Activated naive CD8-positive, alpha-beta T cell treated with anti-CD3 and anti-CD28 coated beads, Interleukin-2, amount 10 ng/mL, durations not matched to agents 7 days and 5 days (primary cell): ENCODE measurements around the gene PLXNA3. TPM values are rescaled to one million over a fixed set of nuclear protein-coding genes. Genes with fewer than 3 reads are reported as not detected.
A peak's percentile ranks its signal among the peaks of the same experiment; 100 is the strongest.

Experiments used
- ATAC-seq: fragments of 150-1000 bp; cut with Tn5 transposase; one replicate; pipeline ENCODE4 v1.10.0; 2021; ENCODE audit warnings: low read depth, moderate library complexity
- POLR2A ChIA-PET: fragments of 350-600 bp; sonication (Branson Sonifier 250); formaldehyde crosslinking; loops from one replicate; lab custom pipeline; 2021; ENCODE audit warnings: antibody characterized with exemption; lab: Charles Lee
- DNase-seq: peaks from one replicate; pipeline ENCODE4 v3.0.0; 2021
- H3K27ac Mint-ChIP-seq: one replicate; pipeline ENCODE4 v1.8.0; 2022; ENCODE audit warnings: mild to moderate bottlenecking, mixed read lengths
- H3K27me3 Mint-ChIP-seq: one replicate; pipeline ENCODE4 v1.8.0; 2022; ENCODE audit warnings: mild to moderate bottlenecking, moderate library complexity, mixed read lengths
- H3K36me3 Mint-ChIP-seq: one replicate; pipeline ENCODE4 v1.8.0; 2021; ENCODE audit warnings: mild to moderate bottlenecking, mixed read lengths
- H3K4me1 Mint-ChIP-seq: one replicate; pipeline ENCODE4 v1.8.0; 2021; ENCODE audit warnings: mixed read lengths
- H3K4me3 Mint-ChIP-seq: one replicate; pipeline ENCODE4 v1.8.0; 2022; ENCODE audit warnings: mild to moderate bottlenecking, moderate library complexity, mixed read lengths
- H3K9me3 Mint-ChIP-seq: one replicate; pipeline ENCODE4 v1.8.0; 2021; ENCODE audit warnings: mixed read lengths
- total RNA-seq, 2 experiments: library from RNA; stranded (reverse); gene quantifications; one replicate each; pipeline ENCODE4 v1.2.3, GENCODE V29; 2021

PLXNA3 gene
- total RNA-seq, 2 experiments from 2014 or later, result 62.5 to 64.1 TPM

- H3K4me1 Mint-ChIP-seq, result no peaks in the 10 kb centered on the region
- ATAC-seq, result no peak
- no peak overlapping the region for H3K4me3 Mint-ChIP-seq
- H3K27me3 Mint-ChIP-seq, result no peaks in the 10 kb centered on the region
- DNase-seq, result no peak
- peaks cover 4% of the 10 kb centered on the region for H3K36me3 Mint-ChIP-seq
- no peak overlapping the region for H3K27ac Mint-ChIP-seq
- no peaks in the 10 kb centered on the region for H3K9me3 Mint-ChIP-seq
- POLR2A ChIA-PET, result interaction anchor here (1.0 kb wide), 1 partner anchor 27 kb away, joined by 3 read pairs; no protein-coding TSS in a partner anchor
These were observed 8.5 kb upstream of the PLXNA3 start for GRCh38 chrX:154449618-154450017.

GRCh38 chrX:154450312-154450711 is 7.8 kb upstream of the PLXNA3 start:
- Mint-ChIP-seq H3K4me1 (no peaks in the 10 kb centered on the region), H3K36me3 (peaks cover 5% of the 10 kb centered on the region), H3K27me3 (no peaks in the 10 kb centered on the region), H3K4me3 (no peak overlapping the region), H3K9me3 (no peaks in the 10 kb centered on the region), H3K27ac (no peak overlapping the region)
- POLR2A ChIA-PET, result no interaction called here
- no peak for DNase-seq
- ATAC-seq, result no peak

DNA sequence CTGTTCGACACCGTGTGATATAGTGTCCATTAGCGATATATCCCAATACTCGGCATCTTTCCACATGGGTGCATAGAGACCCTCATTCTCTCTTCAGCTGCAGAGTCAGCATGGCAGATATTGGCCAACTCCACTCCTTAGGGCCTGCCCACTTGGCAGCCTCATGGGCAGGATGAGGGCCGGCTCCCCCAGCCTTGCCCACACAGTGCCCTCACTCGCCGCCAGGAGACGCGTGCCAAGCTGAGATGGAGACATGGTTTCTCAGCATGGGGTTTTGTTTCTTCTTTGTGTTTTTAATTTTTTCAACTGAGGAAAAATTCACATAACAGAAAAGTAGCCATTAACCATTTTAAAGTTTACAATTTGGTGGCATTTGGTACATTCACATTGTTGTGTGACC is 5.3 kb upstream of the PLXNA3 start:
- Mint-ChIP-seq H3K27me3 (no peaks in the 10 kb centered on the region), H3K4me1 (peaks cover 3% of the 10 kb centered on the region), H3K27ac (no peak overlapping the region), H3K4me3 (no peak overlapping the region), H3K9me3 (no peaks in the 10 kb centered on the region), H3K36me3 (peaks cover 3% of the 10 kb centered on the region)
- ATAC-seq (no peak), DNase-seq (no peak)
- POLR2A ChIA-PET, result no interaction called here

- POLR2A ChIA-PET, result interaction anchor here (1.1 to 2.9 kb wide), 3 partner anchors 32 to 59 kb away, joined by 3 to 18 read pairs (median 6); partner anchors contain the start of genes RPL10 and TAFAZZIN
- Mint-ChIP-seq H3K4me3 (peak overlapping the region; percentile 98), H3K4me1 (peaks cover 8% of the 10 kb centered on the region), H3K27me3 (no peaks in the 10 kb centered on the region), H3K27ac (peak overlapping the region; percentile 98), H3K9me3 (no peaks in the 10 kb centered on the region), H3K36me3 (peaks cover 3% of the 10 kb centered on the region)
- ATAC-seq, result peak; percentile 67
- DNase-seq, result peak; percentile 83
These were observed 478 bp upstream of the PLXNA3 start for GRCh38 chrX:154457491-154458115.

GRCh38 chrX:154458954-154459778 is 1.1 kb downstream of the PLXNA3 start:
- H3K36me3 Mint-ChIP-seq, result peaks cover 3% of the 10 kb centered on the region
- H3K27ac Mint-ChIP-seq, result peak overlapping the region; percentile 71
- H3K9me3 Mint-ChIP-seq, result no peaks in the 10 kb centered on the region
- H3K27me3 Mint-ChIP-seq, result no peaks in the 10 kb centered on the region
- peaks cover 8% of the 10 kb centered on the region for H3K4me1 Mint-ChIP-seq
- POLR2A ChIA-PET, result interaction anchor here (0.8 to 2.9 kb wide), 8 partner anchors 14 to 68 kb away, joined by 3 to 18 read pairs (median 4); partner anchors contain the start of genes ATP6AP1, RPL10, SLC10A3 and UBL4A
- DNase-seq (no peak), ATAC-seq (peak; percentile 55)
- peak overlapping the region; percentile 87 for H3K4me3 Mint-ChIP-seq

DNA sequence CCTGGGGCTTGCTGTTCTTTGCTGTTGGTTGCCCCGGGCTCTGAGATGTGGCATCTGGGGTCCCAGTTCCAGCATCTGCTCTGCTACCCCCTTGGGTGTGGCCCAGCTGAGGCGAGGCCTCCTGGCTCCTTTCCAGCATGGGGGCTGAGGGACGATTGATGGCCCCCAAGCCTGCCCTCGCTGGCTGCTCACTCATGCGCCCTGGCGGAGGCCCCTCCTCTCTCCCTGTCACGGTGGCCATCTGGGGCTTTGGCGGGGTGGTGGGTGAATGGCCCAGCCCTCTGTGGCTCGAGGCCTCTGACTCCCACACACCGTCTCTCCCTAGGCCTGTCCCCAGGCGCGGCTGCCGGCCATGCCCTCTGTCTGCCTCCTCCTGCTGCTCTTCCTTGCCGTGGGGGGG is 1.8 kb downstream of the PLXNA3 start:
- DNase-seq (no peak), ATAC-seq (no peak)
- Mint-ChIP-seq H3K27ac (no peak overlapping the region), H3K36me3 (no peaks in the 10 kb centered on the region), H3K27me3 (no peaks in the 10 kb centered on the region), H3K4me1 (peaks cover 8% of the 10 kb centered on the region), H3K4me3 (peak overlapping the region; percentile 87), H3K9me3 (no peaks in the 10 kb centered on the region)
- POLR2A ChIA-PET, result interaction anchor here (0.7 to 2.9 kb wide), 4 partner anchors 17 to 61 kb away, joined by 3 to 18 read pairs (median 8); partner anchors contain the start of genes RPL10 and SLC10A3

GRCh38 chrX:154460326-154460725 is 2.2 kb downstream of the PLXNA3 start:
- Mint-ChIP-seq H3K4me3 (peak overlapping the region; percentile 40), H3K36me3 (no peaks in the 10 kb centered on the region)
- no peak for DNase-seq

DNA sequence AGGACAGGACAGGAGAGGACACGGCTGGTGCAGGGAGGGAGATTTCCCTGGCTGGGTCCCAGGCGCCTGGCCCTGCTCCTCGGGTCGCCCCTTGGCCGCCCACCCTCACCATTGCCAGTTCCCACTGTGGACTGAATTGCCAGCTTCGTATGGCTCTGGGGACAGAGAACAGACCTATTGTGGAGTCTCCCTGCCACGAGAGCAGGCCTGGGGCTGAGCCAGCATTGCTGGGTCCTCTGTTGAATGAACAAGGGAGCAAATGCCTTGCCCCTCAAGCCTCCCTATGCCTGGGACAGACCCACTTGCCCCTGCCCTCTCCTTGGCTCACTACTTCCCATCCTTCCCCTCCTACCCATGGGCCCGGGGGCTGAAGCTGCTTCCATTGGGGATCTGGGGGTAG is 4.3 kb downstream of the PLXNA3 start:
- Mint-ChIP-seq H3K9me3 (no peaks in the 10 kb centered on the region), H3K4me3 (no peak overlapping the region), H3K36me3 (no peaks in the 10 kb centered on the region), H3K27me3 (no peaks in the 10 kb centered on the region), H3K4me1 (peaks cover 6% of the 10 kb centered on the region), H3K27ac (no peak overlapping the region)
- DNase-seq (no peak), ATAC-seq (no peak)
- POLR2A ChIA-PET, result interaction anchor here (0.6 to 0.9 kb wide), 2 partner anchors 24 to 448 kb away, joined by 3 read pairs; partner anchors contain the start of gene UBL4A

More at GRCh38 chrX:154460326-154460725, 2.2 kb downstream of the PLXNA3 start:
- peaks cover 8% of the 10 kb centered on the region for H3K4me1 Mint-ChIP-seq
- H3K27ac Mint-ChIP-seq, result no peak overlapping the region
- H3K27me3 Mint-ChIP-seq, result no peaks in the 10 kb centered on the region
- ATAC-seq, result no peak
- no peaks in the 10 kb centered on the region for H3K9me3 Mint-ChIP-seq
- POLR2A ChIA-PET, result interaction anchor here (0.7 to 2.7 kb wide), 2 partner anchors 19 to 30 kb away, joined by 3 to 10 read pairs; partner anchors contain the start of gene SLC10A3

DNA sequence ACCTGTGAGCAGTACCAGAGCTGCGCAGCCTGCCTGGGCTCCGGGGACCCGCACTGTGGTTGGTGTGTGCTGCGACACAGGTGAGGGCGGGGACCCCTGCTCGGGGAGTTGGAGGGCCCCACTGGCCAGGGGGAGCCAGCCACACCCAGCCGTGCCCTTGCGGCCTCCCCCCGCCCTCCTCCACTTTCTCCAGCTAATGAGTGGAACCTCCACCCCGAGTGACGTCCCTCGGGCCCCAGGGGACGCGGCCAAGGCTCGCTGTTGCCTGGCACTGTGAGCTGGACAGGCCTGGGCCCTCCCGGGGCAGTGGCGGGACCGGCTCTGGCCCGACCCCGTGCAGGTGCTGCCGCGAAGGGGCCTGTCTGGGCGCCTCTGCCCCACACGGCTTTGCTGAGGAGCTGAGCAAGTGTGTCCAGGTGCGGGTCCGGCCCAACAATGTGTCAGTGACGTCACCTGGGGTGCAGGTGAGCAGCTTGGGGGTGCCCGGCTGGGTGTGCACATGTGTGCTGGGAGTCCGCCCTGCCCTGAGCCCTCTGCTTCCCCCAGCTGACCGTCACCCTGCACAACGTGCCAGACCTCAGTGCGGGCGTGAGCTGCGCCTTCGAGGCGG is 5.6 kb downstream of the PLXNA3 start:
- Mint-ChIP-seq H3K27me3 (no peaks in the 10 kb centered on the region), H3K9me3 (no peaks in the 10 kb centered on the region), H3K4me3 (no peak overlapping the region), H3K4me1 (peaks cover 5% of the 10 kb centered on the region), H3K36me3 (no peaks in the 10 kb centered on the region), H3K27ac (no peak overlapping the region)
- DNase-seq (no peak), ATAC-seq (no peak)
- POLR2A ChIA-PET, result no interaction called here

DNA sequence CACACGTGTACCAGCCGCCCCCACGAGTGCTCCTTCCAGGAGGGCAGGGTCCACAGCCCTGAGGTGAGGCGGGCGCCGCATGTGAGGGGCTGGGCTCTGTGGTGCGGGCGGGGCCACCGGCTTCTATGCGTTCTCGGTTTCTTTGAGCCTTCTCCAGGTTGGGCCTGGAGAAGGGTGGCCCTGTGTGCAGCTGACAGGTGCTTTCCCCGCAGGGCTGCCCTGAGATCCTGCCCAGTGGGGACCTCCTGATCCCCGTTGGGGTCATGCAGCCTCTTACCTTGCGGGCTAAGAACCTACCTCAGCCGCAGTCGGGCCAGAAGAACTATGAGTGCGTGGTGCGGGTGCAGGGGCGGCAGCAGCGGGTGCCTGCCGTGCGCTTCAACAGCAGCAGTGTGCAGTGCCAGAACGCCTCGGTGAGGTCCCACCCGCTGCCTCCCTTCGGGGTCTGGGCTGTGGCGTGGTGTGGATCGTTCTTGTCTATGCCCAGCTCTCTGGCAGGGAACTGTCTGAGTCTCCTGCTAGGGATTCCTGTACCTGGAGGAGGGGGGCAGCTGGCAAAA is 6.8 kb downstream of the PLXNA3 start:
- POLR2A ChIA-PET, result interaction anchor here (0.5 kb wide), 1 partner anchor 37 kb away, joined by 5 read pairs; no protein-coding TSS in a partner anchor
- ATAC-seq (no peak), DNase-seq (no peak)
- peaks cover 5% of the 10 kb centered on the region for H3K4me1 Mint-ChIP-seq
- no peak overlapping the region for H3K4me3 Mint-ChIP-seq
- no peaks in the 10 kb centered on the region for H3K27me3 Mint-ChIP-seq
- H3K27ac Mint-ChIP-seq, result no peak overlapping the region
- H3K9me3 Mint-ChIP-seq, result no peaks in the 10 kb centered on the region
- no peaks in the 10 kb centered on the region for H3K36me3 Mint-ChIP-seq

DNA sequence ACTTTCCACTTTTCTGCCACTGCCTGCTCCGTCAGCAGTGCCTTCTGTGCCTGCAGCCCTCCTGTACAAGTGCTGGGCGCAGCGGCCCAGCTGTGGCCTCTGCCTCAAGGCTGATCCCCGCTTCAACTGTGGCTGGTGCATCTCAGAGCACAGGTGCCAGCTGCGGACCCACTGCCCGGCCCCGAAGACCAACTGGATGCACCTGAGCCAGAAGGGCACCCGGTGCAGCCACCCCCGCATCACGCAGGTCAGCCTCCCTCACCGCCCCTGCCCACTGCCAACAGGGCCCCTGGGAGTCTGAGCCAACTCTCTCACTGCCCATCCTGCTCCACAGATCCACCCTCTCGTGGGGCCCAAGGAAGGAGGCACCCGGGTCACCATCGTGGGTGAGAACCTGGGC is 7.5 kb downstream of the PLXNA3 start:
- POLR2A ChIA-PET, result no interaction called here
- ATAC-seq (no peak), DNase-seq (no peak)
- no peaks in the 10 kb centered on the region for H3K9me3 Mint-ChIP-seq
- no peaks in the 10 kb centered on the region for H3K27me3 Mint-ChIP-seq
- H3K4me3 Mint-ChIP-seq, result no peak overlapping the region
- no peak overlapping the region for H3K27ac Mint-ChIP-seq
- no peaks in the 10 kb centered on the region for H3K36me3 Mint-ChIP-seq
- H3K4me1 Mint-ChIP-seq, result peaks cover 5% of the 10 kb centered on the region

- Mint-ChIP-seq H3K27me3 (no peaks in the 10 kb centered on the region), H3K4me3 (no peak overlapping the region), H3K9me3 (no peaks in the 10 kb centered on the region), H3K4me1 (peaks cover 4% of the 10 kb centered on the region), H3K36me3 (no peaks in the 10 kb centered on the region), H3K27ac (no peak overlapping the region)
- ATAC-seq (no peak), DNase-seq (no peak)
- POLR2A ChIA-PET, result no interaction called here
These were observed 8.0 kb downstream of the PLXNA3 start for GRCh38 chrX:154466036-154466435.

DNA sequence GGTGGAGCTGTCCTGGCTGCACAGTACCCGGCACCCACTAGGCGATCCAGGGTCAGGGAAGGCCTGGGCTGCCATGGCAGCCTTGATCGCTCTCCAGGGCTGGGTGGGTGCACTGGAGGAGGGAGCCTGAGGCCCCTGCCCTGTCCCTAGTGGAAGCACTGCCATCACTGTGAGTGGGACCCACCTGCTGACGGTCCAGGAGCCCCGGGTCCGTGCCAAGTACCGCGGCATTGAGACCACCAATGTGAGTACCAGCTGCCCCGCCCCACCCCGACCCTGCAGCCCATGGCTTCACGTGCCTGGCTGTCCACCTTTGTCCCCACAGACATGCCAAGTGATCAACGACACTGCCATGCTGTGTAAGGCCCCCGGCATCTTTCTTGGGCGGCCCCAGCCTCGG is 8.8 kb downstream of the PLXNA3 start:
- POLR2A ChIA-PET, result no interaction called here

More for the DNA sequence above, 8.8 kb downstream of the PLXNA3 start:
- Mint-ChIP-seq H3K9me3 (no peaks in the 10 kb centered on the region), H3K36me3 (no peaks in the 10 kb centered on the region), H3K4me3 (no peak overlapping the region), H3K27me3 (no peaks in the 10 kb centered on the region), H3K27ac (no peak overlapping the region), H3K4me1 (no peaks in the 10 kb centered on the region)
- ATAC-seq, result no peak
- no peak for DNase-seq
